ENCODE measurements around the gene SDHA.

DNA sequence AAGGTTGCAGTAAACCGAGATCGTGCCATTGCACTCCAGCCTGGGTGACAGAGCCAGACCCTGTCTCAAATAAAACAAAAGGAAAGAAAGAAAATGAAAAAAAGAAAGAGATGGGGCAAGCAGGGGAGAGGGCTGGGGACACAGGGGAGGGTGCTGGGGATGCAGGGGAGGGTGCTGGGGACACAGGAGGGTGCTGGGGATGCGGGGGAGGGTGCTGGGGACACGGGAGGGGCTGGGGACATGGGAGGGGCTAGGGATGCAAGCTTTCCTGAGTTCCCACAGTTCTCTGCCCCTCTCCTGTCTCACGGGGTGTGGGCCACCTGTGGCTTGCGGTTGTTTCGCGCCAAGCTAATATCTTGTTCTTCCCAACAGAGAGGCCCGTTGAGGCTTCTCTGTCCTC lies 60.5 kb downstream of the SDHA start:
- TF ChIP-seq NRF1 (IDR thresholded peaks at IDR 0.05; ENCODE audit: low read depth, low read length) (no peak), EZH2 (IDR thresholded peaks at IDR 0.05; ENCODE audit: low read depth, low read length, severe bottlenecking) (no peak), POLR2AphosphoS5 (IDR thresholded peaks at IDR 0.05; ENCODE audit: low read depth, low read length) (no peak), SIN3A (conservative IDR thresholded peaks at IDR 0.05 in 1 of 2, IDR thresholded peaks at IDR 0.05 in 1 of 2; ENCODE audit: low read depth in 1 of 2, low read length in 2 of 2) (no peak), TAF1 (IDR thresholded peaks at IDR 0.05; ENCODE audit: low read depth, low read length) (no peak)
